ENCODE results near the gene FAM13A.

GRCh38 chr4:88757067-88757466 is 299.9 kb downstream of the FAM13A start:
- TF ChIP-seq CEBPB (IDR thresholded peaks at IDR 0.05; ENCODE audit: low read depth, low read length) = no peak
- TF ChIP-seq CTCF (conservative IDR thresholded peaks at IDR 0.05; ENCODE audit: low read depth, low read length) = no peak
- no peak for TF ChIP-seq SMC3 (IDR thresholded peaks at IDR 0.05; ENCODE audit: low read depth, low read length)
- TF ChIP-seq MAFK (IDR thresholded peaks at IDR 0.05; ENCODE audit: low read depth, low read length) = no peak
- TF ChIP-seq RCOR1 (IDR thresholded peaks at IDR 0.05; ENCODE audit: insufficient replicate concordance, low read length) = no peak
- TF ChIP-seq CHD1 (IDR thresholded peaks at IDR 0.05; ENCODE audit: low read depth, low read length) = no peak
- no peak for TF ChIP-seq POLR2A (IDR thresholded peaks at IDR 0.05; ENCODE audit: low read depth, low read length)
- TF ChIP-seq BHLHE40 (IDR thresholded peaks at IDR 0.05; ENCODE audit: low read depth, low read length) = no peak
- no peak for TF ChIP-seq USF2 (IDR thresholded peaks at IDR 0.05; ENCODE audit: low read depth, low read length)
- TF ChIP-seq RFX5 (IDR thresholded peaks at IDR 0.05; ENCODE audit: low read depth, low read length) = no peak
- no peak for TF ChIP-seq RAD21 (IDR thresholded peaks at IDR 0.05; ENCODE audit: low read length)

All from IMR-90 (cell line).